PFSK-1 (cell line): ENCODE results near the gene GFRAL.

Experiments used
- FOXP2 ChIP-seq: optimal IDR thresholded peaks from 2 replicates; pipeline ENCODE3; 2011; ENCODE audit warnings: borderline replicate concordance, control low read depth, inconsistent platforms; ENCODE audit not compliant: insufficient read depth; ENCODE audit errors: extremely low read length, extremely low read depth
- POLR2AphosphoS5 ChIP-seq: IDR thresholded peaks from 2 replicates; pipeline ENCODE4 v1.6.1; 2012; ENCODE audit warnings: low read depth, mild to moderate bottlenecking, control low read depth, low read length, moderate library complexity
- SIN3A ChIP-seq: IDR thresholded peaks from 2 replicates; pipeline ENCODE4 v1.6.1; 2012; ENCODE audit warnings: mild to moderate bottlenecking, low read length, moderate library complexity, borderline replicate concordance; ENCODE audit not compliant: insufficient read depth
- TAF1 ChIP-seq: IDR thresholded peaks from 2 replicates; pipeline ENCODE4 v1.6.1; 2012; ENCODE audit warnings: low read length, control low read depth, borderline replicate concordance; ENCODE audit not compliant: insufficient read depth
- TF ChIP-seq, protein P1 (sequence below), 2 experiments: IDR thresholded peaks; 2 replicates each; pipeline versions ENCODE4 v1.6.1 to v1.8.0; 2011 to 2012; ENCODE audit warnings: low read depth in 2 of 2, low read length in 2 of 2, control low read depth in 1 of 2, inconsistent platforms in 1 of 2, mild to moderate bottlenecking in 1 of 2, moderate library complexity in 1 of 2; ENCODE audit not compliant: insufficient read depth in 1 of 2

GFRAL gene

GRCh38 chr6:55379895-55380294, 52.6 kb downstream of the GFRAL start:
- no peak for TF ChIP-seq POLR2AphosphoS5
- TF ChIP-seq FOXP2: no peak
- no peak for TF ChIP-seq SIN3A
- TF ChIP-seq, protein P1, sequence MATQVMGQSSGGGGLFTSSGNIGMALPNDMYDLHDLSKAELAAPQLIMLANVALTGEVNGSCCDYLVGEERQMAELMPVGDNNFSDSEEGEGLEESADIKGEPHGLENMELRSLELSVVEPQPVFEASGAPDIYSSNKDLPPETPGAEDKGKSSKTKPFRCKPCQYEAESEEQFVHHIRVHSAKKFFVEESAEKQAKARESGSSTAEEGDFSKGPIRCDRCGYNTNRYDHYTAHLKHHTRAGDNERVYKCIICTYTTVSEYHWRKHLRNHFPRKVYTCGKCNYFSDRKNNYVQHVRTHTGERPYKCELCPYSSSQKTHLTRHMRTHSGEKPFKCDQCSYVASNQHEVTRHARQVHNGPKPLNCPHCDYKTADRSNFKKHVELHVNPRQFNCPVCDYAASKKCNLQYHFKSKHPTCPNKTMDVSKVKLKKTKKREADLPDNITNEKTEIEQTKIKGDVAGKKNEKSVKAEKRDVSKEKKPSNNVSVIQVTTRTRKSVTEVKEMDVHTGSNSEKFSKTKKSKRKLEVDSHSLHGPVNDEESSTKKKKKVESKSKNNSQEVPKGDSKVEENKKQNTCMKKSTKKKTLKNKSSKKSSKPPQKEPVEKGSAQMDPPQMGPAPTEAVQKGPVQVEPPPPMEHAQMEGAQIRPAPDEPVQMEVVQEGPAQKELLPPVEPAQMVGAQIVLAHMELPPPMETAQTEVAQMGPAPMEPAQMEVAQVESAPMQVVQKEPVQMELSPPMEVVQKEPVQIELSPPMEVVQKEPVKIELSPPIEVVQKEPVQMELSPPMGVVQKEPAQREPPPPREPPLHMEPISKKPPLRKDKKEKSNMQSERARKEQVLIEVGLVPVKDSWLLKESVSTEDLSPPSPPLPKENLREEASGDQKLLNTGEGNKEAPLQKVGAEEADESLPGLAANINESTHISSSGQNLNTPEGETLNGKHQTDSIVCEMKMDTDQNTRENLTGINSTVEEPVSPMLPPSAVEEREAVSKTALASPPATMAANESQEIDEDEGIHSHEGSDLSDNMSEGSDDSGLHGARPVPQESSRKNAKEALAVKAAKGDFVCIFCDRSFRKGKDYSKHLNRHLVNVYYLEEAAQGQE (IDR thresholded peaks at IDR 0.05; ENCODE audit: insufficient read depth in 1 of 2, low read depth in 2 of 2, low read length in 2 of 2): no peak
- TF ChIP-seq TAF1: no peak

DNA sequence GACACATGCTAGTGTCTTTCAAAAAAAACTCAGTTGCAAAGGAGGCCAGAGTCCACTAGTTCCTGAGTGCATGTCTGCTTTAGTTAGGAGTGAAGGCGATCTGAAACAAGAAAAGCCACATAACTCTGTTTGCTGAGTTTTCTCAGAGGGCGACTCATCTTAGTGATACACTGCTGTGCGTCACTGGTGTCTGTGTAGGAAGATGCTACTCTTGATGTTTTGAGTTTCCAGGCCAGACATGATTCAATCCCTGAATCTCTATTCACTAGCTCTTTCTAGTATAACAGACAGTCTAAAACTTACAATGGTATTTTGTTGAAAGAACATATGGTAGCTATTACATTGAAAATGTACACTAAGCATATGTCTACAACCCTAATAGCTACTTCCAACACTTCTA, 60.9 kb downstream of the GFRAL start:
- no peak for TF ChIP-seq SIN3A
- no peak for TF ChIP-seq FOXP2
- TF ChIP-seq POLR2AphosphoS5: no peak
- TF ChIP-seq, protein P1 (IDR thresholded peaks at IDR 0.05; ENCODE audit: insufficient read depth in 1 of 2, low read depth in 2 of 2, low read length in 2 of 2): no peak
- TF ChIP-seq TAF1: no peak

DNA sequence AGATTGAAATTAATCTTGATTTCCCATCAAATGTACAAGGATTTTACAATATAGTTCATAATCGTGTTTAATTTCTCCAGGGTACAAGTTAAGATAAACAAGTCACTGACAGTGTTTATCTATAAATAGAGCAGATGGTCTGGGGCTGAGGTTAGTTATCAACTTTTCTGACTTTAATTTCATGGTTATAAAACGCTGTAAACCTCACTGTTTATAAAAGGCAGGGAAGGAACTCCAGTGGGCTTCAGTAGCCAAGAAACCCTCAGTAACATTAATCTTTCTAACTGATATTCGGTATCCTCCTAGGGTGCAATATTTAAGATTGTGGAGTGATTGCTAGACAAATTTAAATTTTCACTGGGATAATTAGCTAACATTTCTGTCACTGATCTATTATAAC, 68.6 kb downstream of the GFRAL start:
- TF ChIP-seq POLR2AphosphoS5 (no peak), FOXP2 (no peak), TAF1 (no peak), SIN3A (no peak)
- TF ChIP-seq, protein P1 (IDR thresholded peaks at IDR 0.05; ENCODE audit: insufficient read depth in 1 of 2, low read depth in 2 of 2, low read length in 2 of 2): no peak

GRCh38 chr6:55397986-55398385, 70.7 kb downstream of the GFRAL start:
- TF ChIP-seq TAF1: no peak
- TF ChIP-seq POLR2AphosphoS5: no peak

DNA sequence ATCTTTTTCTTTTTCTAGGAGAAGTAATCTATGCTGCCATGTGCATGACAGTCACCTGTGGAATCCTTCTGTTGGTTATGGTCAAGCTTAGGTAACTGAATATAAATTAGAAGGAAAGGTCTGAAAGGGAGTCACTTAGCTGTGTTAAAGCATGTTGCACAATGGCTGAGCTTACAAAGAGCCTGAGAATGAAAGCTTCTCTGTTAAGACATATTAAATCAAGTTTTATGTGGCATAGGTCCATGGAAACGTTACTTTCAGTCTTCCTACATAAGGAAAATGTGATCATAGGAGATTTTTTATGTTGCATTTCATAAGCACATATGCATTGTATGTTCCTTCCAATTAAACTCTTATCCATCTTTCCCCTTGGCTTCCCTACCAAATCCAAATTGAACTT, 72.1 kb downstream of the GFRAL start:
- TF ChIP-seq, protein P1 (IDR thresholded peaks at IDR 0.05; ENCODE audit: insufficient read depth in 1 of 2, low read depth in 2 of 2, low read length in 2 of 2): no peak
- TF ChIP-seq FOXP2 (no peak), TAF1 (no peak), SIN3A (no peak), POLR2AphosphoS5 (no peak)
